HCT116 (cell line): ENCODE results near the gene DLG2. TPM values are rescaled to one million over a fixed set of nuclear protein-coding genes. Genes with fewer than 3 reads are reported as not detected.

Experiments used
- ATAC-seq: fragments of 200-7000 bp; cut with Tn5 transposase; 2 replicates; pipeline ENCODE4 v1.9.1; 2020; ENCODE audit warnings: mild to moderate bottlenecking, moderate library complexity
- BruUV-seq: library from RNA; stranded (reverse); fragments of 400-500 nt; replicated peaks from 2 replicates; lab custom pipeline; 2021; lab: Mats Ljungman, UMichigan
- CTCF ChIA-PET: fragments of 300-600 bp; sonication (Branson Sonifier 250); formaldehyde crosslinking; loops from one replicate; lab custom pipeline; 2021; ENCODE audit warnings: antibody characterized with exemption; lab: Charles Lee
- POLR2A ChIA-PET: fragments of 300-600, 350-600 bp; sonication (Branson Sonifier 250); formaldehyde crosslinking; loops from one replicate; lab custom pipeline; 2021; ENCODE audit warnings: antibody characterized with exemption; lab: Charles Lee
- RAD21 ChIA-PET, 2 experiments: fragments of 300-600 bp; sonication (Branson Sonifier 250); formaldehyde crosslinking; loops; one replicate each; lab custom pipeline; 2023; ENCODE audit warnings: low total read pairs in 2 of 2; ENCODE audit not compliant: uncharacterized antibody in 2 of 2, unreplicated experiment in 2 of 2, low non-redundant PET in 1 of 2; lab: Charles Lee
- DNase-seq: peaks from one replicate; pipeline ENCODE4 v3.0.0-alpha.2; 2010; ENCODE audit warnings: low read depth, low spot score
- H2AFZ ChIP-seq: fragments of 200-600 bp; shearing (Covaris generic), sonication (generic); 2 replicates; pipeline ENCODE4 v1.6.1; 2017; ENCODE audit warnings: low read depth, mixed run types, mixed read lengths, antibody characterized with exemption, low read length; ENCODE audit not compliant: poor library complexity, severe bottlenecking
- H3K27ac ChIP-seq: 2 replicates; pipeline ENCODE4 v1.5.1; 2012; ENCODE audit warnings: low read depth, low read length
- H3K27me3 ChIP-seq: fragments of 200-600 bp; sonication (generic); 2 replicates; pipeline ENCODE4 v1.6.1; 2016; ENCODE audit warnings: mixed run types, low read length, mixed read lengths; ENCODE audit not compliant: insufficient read depth
- H3K36me3 ChIP-seq, 2 experiments: fragments of 200-500 bp in 1 of 2; fragments of 200-600 bp in 1 of 2; sonication (Bioruptor generic) in 1 of 2; sonication (generic) in 1 of 2; 2 replicates each; pipeline versions ENCODE4 v1.5.1 to v1.6.1; 2014 to 2016; ENCODE audit warnings: low read length in 2 of 2, inconsistent platforms in 1 of 2, mixed read lengths in 1 of 2, mixed run types in 1 of 2; ENCODE audit not compliant: insufficient read depth in 2 of 2, control insufficient read depth in 1 of 2
- H3K4me1 ChIP-seq, 2 experiments: fragments of 200-600 bp in 1 of 2; sonication (generic) in 1 of 2; 2 replicates each; pipeline versions ENCODE4 v1.5.1 to v1.6.1; 2012 to 2017; ENCODE audit warnings: low read length in 2 of 2, inconsistent platforms in 1 of 2, mild to moderate bottlenecking in 1 of 2, mixed read lengths in 1 of 2, mixed run types in 1 of 2, moderate library complexity in 1 of 2; ENCODE audit not compliant: insufficient read depth in 2 of 2, control insufficient read depth in 1 of 2
- H3K4me2 ChIP-seq: fragments of 200-600 bp; sonication (generic); 2 replicates; pipeline ENCODE4 v1.6.1; 2017; ENCODE audit warnings: mixed run types, low read length, mixed read lengths
- H3K4me3 ChIP-seq, 2 experiments: fragments of 200-600 bp in 1 of 2; sonication (generic) in 1 of 2; replicated peaks in 1 of 2; 2 replicates each; pipeline ENCODE4 v1.5.1; 2011 to 2016; ENCODE audit warnings: low read length in 2 of 2, control low read depth in 1 of 2, low read depth in 1 of 2, mild to moderate bottlenecking in 1 of 2, mixed read lengths in 1 of 2, mixed run types in 1 of 2
- H3K79me2 ChIP-seq: fragments of 200-600 bp; sonication (generic); 2 replicates; pipeline ENCODE4 v1.6.1; 2017; ENCODE audit warnings: mild to moderate bottlenecking, mixed run types, low read length, moderate library complexity, mixed read lengths; ENCODE audit not compliant: insufficient read depth
- H3K9ac ChIP-seq: fragments of 200-600 bp; sonication (generic); 2 replicates; pipeline ENCODE4 v1.6.1; 2016; ENCODE audit warnings: low read length, mixed read lengths
- H3K9me2 ChIP-seq: fragments of 200-600 bp; sonication (generic), shearing (Covaris generic); 2 replicates; pipeline ENCODE4 v1.6.1; 2017; ENCODE audit warnings: mixed run types, mild to moderate bottlenecking, moderate library complexity; ENCODE audit not compliant: insufficient read depth
- H3K9me3 ChIP-seq, 2 experiments: fragments of 200-500 bp in 1 of 2; fragments of 200-600 bp in 1 of 2; sonication (Bioruptor generic) in 1 of 2; sonication (generic) in 1 of 2; 2 replicates each; pipeline ENCODE4 v1.6.1; 2014 to 2017; ENCODE audit warnings: low read length in 2 of 2, mixed read lengths in 2 of 2, inconsistent platforms in 1 of 2, low read depth in 1 of 2, mild to moderate bottlenecking in 1 of 2, mixed run types in 1 of 2, moderate library complexity in 1 of 2; ENCODE audit not compliant: control insufficient read depth in 1 of 2, insufficient read depth in 1 of 2
- H4K20me1 ChIP-seq: fragments of 200-600 bp; sonication (generic), shearing (Covaris generic); 2 replicates; pipeline ENCODE4 v1.6.1; 2017; ENCODE audit warnings: mixed run types, mild to moderate bottlenecking, moderate library complexity; ENCODE audit not compliant: insufficient read depth
- CBX3 ChIP-seq: IDR thresholded peaks from 2 replicates; pipeline ENCODE4 v1.6.1; 2012; ENCODE audit warnings: low read depth
- ELF1 ChIP-seq: IDR thresholded peaks from 2 replicates; pipeline ENCODE4 v1.6.1; 2012; ENCODE audit warnings: low read depth, borderline replicate concordance
- FOSL1 ChIP-seq: IDR thresholded peaks from 2 replicates; pipeline ENCODE4 v1.6.1; 2012; ENCODE audit warnings: low read depth
- JUND ChIP-seq: IDR thresholded peaks from 2 replicates; pipeline ENCODE4 v1.6.1; 2012
- POLR2AphosphoS5 ChIP-seq: IDR thresholded peaks from 2 replicates; pipeline ENCODE4 v1.6.1; 2011; ENCODE audit warnings: mild to moderate bottlenecking, low read depth, low read length, moderate library complexity
- SIN3A ChIP-seq: IDR thresholded peaks from 2 replicates; pipeline ENCODE4 v1.6.1; 2012; ENCODE audit warnings: low read depth
- SP1 ChIP-seq: IDR thresholded peaks from 2 replicates; pipeline ENCODE4 v1.6.1; 2012; ENCODE audit warnings: low read depth
- SRF ChIP-seq: IDR thresholded peaks from 2 replicates; pipeline ENCODE4 v1.6.1; 2012; ENCODE audit warnings: low read depth
- TCF7L2 ChIP-seq: IDR thresholded peaks from 2 replicates; pipeline ENCODE4 v1.7.0; 2011; ENCODE audit warnings: borderline replicate concordance, inconsistent platforms; ENCODE audit not compliant: insufficient read depth, insufficient read length; ENCODE audit errors: extremely low read depth
- ZFX ChIP-seq: fragments of 450-650 bp; IDR thresholded peaks from 2 replicates; pipeline ENCODE4 v1.6.1; 2017
- ZNF274 ChIP-seq: fragments of 200-500 bp; sonication (Bioruptor generic); IDR thresholded peaks from 2 replicates; pipeline ENCODE4 v1.6.1; 2014; ENCODE audit warnings: mild to moderate bottlenecking, low read depth, low read length, inconsistent platforms
- intact Hi-C: fragments of 100-400 bp; cut with micrococcal nuclease; formaldehyde crosslinking; loops from 2 replicates; pipeline ENCODE4 v1.10.0; 2022
- total RNA-seq: library from RNA; stranded (reverse); gene quantifications from one replicate; pipeline ENCODE4 v1.2.1, GENCODE V29; 2021; ENCODE audit not compliant: unreplicated experiment
- TF ChIP-seq, protein P1 (sequence below): IDR thresholded peaks from 2 replicates; pipeline ENCODE4 v1.6.1; 2011; ENCODE audit warnings: mild to moderate bottlenecking, low read length, moderate library complexity; ENCODE audit not compliant: insufficient replicate concordance; ENCODE audit errors: extremely low read depth
- TF ChIP-seq, protein P2 (sequence below): IDR thresholded peaks from 2 replicates; pipeline ENCODE4 v1.6.1; 2012
- TF ChIP-seq, protein P3 (sequence below): IDR thresholded peaks from 2 replicates; pipeline ENCODE4 v1.6.1; 2012
- TF ChIP-seq, protein P4 (sequence below): IDR thresholded peaks from 2 replicates; pipeline ENCODE4 v1.6.1; 2012; ENCODE audit warnings: low read depth

The DLG2 gene
- total RNA-seq, 1 experiment from 2014 or later = 2.4 TPM

GRCh38 chr11:85028329-85029101 is 598.6 kb downstream of the DLG2 start:
- Histone ChIP-seq H3K4me1 (no peaks in the 10 kb centered on the region), H3K36me3 (no peaks in the 10 kb centered on the region), H4K20me1 (no peaks in the 10 kb centered on the region), H3K27me3 (peaks cover 4% of the 10 kb centered on the region; the same call in 1 of the 2 replicates), H3K4me3 (no peak overlapping the region), H3K4me2 (no peak overlapping the region), H3K9me3 (no peaks in the 10 kb centered on the region), H2AFZ (no peak overlapping the region), H3K9ac (no peak overlapping the region), H3K9me2 (no peaks in the 10 kb centered on the region), H3K79me2 (no peaks in the 10 kb centered on the region), H3K27ac (no peak overlapping the region)
- TF ChIP-seq SP1 = no peak
- TF ChIP-seq JUND = no peak
- TF ChIP-seq SIN3A = no peak
- TF ChIP-seq POLR2AphosphoS5 = no peak
- DNase-seq (no peak), ATAC-seq (no peak)
- ChIA-PET POLR2A (no interaction called here), CTCF (no interaction called here), RAD21 (no interaction called here)
- BruUV-seq = no TSS peak
- intact Hi-C loops = no loop called here

- ChIA-PET CTCF (no interaction called here), RAD21 (no interaction called here), POLR2A (no interaction called here)
- ATAC-seq (no peak), DNase-seq (no peak)
- no peak overlapping the region for H3K9ac ChIP-seq
- H3K4me1 ChIP-seq = no peaks in the 10 kb centered on the region
- no peak overlapping the region for H3K4me2 ChIP-seq
- H3K27me3 ChIP-seq = peaks cover 4% of the 10 kb centered on the region; the same call in 1 of the 2 replicates
- no peaks in the 10 kb centered on the region for H3K9me2 ChIP-seq
- no peak overlapping the region for H3K27ac ChIP-seq
- no peaks in the 10 kb centered on the region for H3K9me3 ChIP-seq
- H2AFZ ChIP-seq = no peak overlapping the region
- no TSS peak for BruUV-seq
- no peaks in the 10 kb centered on the region for H3K36me3 ChIP-seq
- no peaks in the 10 kb centered on the region for H3K79me2 ChIP-seq
- no peaks in the 10 kb centered on the region for H4K20me1 ChIP-seq
- no peak overlapping the region for H3K4me3 ChIP-seq
- intact Hi-C loops = no loop called here
- TF ChIP-seq CBX3 = no peak
- TF ChIP-seq ZNF274 = no peak
- TF ChIP-seq, protein P1, sequence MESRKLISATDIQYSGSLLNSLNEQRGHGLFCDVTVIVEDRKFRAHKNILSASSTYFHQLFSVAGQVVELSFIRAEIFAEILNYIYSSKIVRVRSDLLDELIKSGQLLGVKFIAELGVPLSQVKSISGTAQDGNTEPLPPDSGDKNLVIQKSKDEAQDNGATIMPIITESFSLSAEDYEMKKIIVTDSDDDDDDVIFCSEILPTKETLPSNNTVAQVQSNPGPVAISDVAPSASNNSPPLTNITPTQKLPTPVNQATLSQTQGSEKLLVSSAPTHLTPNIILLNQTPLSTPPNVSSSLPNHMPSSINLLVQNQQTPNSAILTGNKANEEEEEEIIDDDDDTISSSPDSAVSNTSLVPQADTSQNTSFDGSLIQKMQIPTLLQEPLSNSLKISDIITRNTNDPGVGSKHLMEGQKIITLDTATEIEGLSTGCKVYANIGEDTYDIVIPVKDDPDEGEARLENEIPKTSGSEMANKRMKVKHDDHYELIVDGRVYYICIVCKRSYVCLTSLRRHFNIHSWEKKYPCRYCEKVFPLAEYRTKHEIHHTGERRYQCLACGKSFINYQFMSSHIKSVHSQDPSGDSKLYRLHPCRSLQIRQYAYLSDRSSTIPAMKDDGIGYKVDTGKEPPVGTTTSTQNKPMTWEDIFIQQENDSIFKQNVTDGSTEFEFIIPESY = no peak
- no peak for TF ChIP-seq POLR2AphosphoS5
- TF ChIP-seq, protein P2, sequence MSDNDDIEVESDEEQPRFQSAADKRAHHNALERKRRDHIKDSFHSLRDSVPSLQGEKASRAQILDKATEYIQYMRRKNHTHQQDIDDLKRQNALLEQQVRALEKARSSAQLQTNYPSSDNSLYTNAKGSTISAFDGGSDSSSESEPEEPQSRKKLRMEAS = no peak
- no peak for TF ChIP-seq ZFX
- TF ChIP-seq TCF7L2 = no peak
- no peak for TF ChIP-seq ELF1
- no peak for TF ChIP-seq FOSL1
- TF ChIP-seq, protein P3, sequence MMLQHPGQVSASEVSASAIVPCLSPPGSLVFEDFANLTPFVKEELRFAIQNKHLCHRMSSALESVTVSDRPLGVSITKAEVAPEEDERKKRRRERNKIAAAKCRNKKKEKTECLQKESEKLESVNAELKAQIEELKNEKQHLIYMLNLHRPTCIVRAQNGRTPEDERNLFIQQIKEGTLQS = no peak
- no peak for TF ChIP-seq SRF
- TF ChIP-seq, protein P4, sequence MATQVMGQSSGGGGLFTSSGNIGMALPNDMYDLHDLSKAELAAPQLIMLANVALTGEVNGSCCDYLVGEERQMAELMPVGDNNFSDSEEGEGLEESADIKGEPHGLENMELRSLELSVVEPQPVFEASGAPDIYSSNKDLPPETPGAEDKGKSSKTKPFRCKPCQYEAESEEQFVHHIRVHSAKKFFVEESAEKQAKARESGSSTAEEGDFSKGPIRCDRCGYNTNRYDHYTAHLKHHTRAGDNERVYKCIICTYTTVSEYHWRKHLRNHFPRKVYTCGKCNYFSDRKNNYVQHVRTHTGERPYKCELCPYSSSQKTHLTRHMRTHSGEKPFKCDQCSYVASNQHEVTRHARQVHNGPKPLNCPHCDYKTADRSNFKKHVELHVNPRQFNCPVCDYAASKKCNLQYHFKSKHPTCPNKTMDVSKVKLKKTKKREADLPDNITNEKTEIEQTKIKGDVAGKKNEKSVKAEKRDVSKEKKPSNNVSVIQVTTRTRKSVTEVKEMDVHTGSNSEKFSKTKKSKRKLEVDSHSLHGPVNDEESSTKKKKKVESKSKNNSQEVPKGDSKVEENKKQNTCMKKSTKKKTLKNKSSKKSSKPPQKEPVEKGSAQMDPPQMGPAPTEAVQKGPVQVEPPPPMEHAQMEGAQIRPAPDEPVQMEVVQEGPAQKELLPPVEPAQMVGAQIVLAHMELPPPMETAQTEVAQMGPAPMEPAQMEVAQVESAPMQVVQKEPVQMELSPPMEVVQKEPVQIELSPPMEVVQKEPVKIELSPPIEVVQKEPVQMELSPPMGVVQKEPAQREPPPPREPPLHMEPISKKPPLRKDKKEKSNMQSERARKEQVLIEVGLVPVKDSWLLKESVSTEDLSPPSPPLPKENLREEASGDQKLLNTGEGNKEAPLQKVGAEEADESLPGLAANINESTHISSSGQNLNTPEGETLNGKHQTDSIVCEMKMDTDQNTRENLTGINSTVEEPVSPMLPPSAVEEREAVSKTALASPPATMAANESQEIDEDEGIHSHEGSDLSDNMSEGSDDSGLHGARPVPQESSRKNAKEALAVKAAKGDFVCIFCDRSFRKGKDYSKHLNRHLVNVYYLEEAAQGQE = no peak
- TF ChIP-seq SIN3A = no peak
Measured at GRCh38 chr11:85027346-85027745, 599.8 kb downstream of the DLG2 start.
